PFSK-1 (cell line): Measurements from ENCODE around the gene ERC1.

Experiments
- FOXP2 ChIP-seq: optimal IDR thresholded peaks from 2 replicates; pipeline ENCODE3; 2011; ENCODE audit warnings: borderline replicate concordance, control low read depth, inconsistent platforms; ENCODE audit not compliant: insufficient read depth; ENCODE audit errors: extremely low read length, extremely low read depth
- POLR2AphosphoS5 ChIP-seq: IDR thresholded peaks from 2 replicates; pipeline ENCODE4 v1.6.1; 2012; ENCODE audit warnings: low read depth, mild to moderate bottlenecking, control low read depth, low read length, moderate library complexity
- SIN3A ChIP-seq: IDR thresholded peaks from 2 replicates; pipeline ENCODE4 v1.6.1; 2012; ENCODE audit warnings: mild to moderate bottlenecking, low read length, moderate library complexity, borderline replicate concordance; ENCODE audit not compliant: insufficient read depth
- TAF1 ChIP-seq: IDR thresholded peaks from 2 replicates; pipeline ENCODE4 v1.6.1; 2012; ENCODE audit warnings: low read length, control low read depth, borderline replicate concordance; ENCODE audit not compliant: insufficient read depth
- TF ChIP-seq, protein P1 (sequence below), 2 experiments: IDR thresholded peaks; 2 replicates each; pipeline versions ENCODE4 v1.6.1 to v1.8.0; 2011 to 2012; ENCODE audit warnings: low read depth in 2 of 2, low read length in 2 of 2, control low read depth in 1 of 2, inconsistent platforms in 1 of 2, mild to moderate bottlenecking in 1 of 2, moderate library complexity in 1 of 2; ENCODE audit not compliant: insufficient read depth in 1 of 2

The ERC1 gene

DNA sequence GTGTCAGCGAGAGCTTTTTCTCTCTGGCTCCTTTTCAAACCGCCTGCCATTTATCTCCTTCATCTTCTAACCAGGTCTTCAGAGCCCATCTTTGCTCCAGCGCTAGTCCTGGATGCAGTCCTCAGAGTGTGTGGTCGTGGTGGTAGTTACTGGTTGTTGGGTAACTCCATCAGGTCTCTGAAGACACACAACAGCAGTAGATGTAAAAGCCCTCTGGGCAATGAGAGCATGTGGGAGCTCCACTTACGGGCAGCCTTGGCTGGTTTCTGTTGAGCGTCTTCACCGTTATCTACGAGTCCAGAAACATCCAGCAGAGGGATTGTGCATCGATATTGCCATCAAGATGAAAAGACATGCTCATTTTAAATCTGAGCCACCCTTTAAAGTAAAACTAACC is 542.2 kb downstream of the ERC1 start:
- no peak for TF ChIP-seq FOXP2
- TF ChIP-seq, protein P1, sequence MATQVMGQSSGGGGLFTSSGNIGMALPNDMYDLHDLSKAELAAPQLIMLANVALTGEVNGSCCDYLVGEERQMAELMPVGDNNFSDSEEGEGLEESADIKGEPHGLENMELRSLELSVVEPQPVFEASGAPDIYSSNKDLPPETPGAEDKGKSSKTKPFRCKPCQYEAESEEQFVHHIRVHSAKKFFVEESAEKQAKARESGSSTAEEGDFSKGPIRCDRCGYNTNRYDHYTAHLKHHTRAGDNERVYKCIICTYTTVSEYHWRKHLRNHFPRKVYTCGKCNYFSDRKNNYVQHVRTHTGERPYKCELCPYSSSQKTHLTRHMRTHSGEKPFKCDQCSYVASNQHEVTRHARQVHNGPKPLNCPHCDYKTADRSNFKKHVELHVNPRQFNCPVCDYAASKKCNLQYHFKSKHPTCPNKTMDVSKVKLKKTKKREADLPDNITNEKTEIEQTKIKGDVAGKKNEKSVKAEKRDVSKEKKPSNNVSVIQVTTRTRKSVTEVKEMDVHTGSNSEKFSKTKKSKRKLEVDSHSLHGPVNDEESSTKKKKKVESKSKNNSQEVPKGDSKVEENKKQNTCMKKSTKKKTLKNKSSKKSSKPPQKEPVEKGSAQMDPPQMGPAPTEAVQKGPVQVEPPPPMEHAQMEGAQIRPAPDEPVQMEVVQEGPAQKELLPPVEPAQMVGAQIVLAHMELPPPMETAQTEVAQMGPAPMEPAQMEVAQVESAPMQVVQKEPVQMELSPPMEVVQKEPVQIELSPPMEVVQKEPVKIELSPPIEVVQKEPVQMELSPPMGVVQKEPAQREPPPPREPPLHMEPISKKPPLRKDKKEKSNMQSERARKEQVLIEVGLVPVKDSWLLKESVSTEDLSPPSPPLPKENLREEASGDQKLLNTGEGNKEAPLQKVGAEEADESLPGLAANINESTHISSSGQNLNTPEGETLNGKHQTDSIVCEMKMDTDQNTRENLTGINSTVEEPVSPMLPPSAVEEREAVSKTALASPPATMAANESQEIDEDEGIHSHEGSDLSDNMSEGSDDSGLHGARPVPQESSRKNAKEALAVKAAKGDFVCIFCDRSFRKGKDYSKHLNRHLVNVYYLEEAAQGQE (IDR thresholded peaks at IDR 0.05; ENCODE audit: insufficient read depth in 1 of 2, low read depth in 2 of 2, low read length in 2 of 2) = no peak
- TF ChIP-seq TAF1 = no peak
- no peak for TF ChIP-seq POLR2AphosphoS5
- TF ChIP-seq SIN3A = no peak

DNA sequence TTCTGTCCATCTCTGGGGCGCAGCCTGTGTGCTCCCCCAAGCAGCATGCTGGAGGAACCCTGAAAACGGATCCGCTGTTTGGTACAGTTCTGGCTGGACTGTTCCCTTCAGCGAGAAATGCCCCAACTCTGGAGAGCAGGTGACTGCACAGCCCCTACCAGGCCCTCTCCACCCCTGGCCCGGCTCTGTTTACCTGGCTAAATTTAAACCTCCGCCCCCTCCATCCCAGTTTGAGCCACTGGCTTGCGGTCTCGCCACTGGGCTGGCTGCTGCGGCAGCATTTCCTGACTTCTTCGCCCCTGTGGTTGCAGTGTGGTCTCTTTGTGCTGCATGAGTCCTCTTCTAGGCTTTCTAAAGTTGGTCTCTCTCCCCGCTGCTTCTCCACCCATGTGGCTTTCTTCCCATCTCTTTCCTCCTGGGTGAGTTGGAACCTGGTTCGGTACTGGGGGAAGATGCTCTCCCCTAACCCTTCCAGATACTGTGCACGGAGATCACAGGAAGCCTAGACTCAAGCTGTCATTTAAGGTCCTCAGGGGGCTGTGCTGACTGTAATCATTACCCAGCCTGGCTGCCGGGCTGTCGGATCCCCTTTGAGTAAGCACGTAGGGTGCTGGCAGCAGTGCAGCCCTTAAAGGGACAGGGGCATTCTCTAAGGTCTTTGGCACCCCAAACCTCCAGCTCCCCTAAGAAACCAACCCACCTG is 542.7 kb downstream of the ERC1 start:
- TF ChIP-seq SIN3A (no peak), FOXP2 (no peak), POLR2AphosphoS5 (no peak), TAF1 (no peak)
- TF ChIP-seq, protein P1 (IDR thresholded peaks at IDR 0.05; ENCODE audit: insufficient read depth in 1 of 2, low read depth in 2 of 2, low read length in 2 of 2) = no peak

DNA sequence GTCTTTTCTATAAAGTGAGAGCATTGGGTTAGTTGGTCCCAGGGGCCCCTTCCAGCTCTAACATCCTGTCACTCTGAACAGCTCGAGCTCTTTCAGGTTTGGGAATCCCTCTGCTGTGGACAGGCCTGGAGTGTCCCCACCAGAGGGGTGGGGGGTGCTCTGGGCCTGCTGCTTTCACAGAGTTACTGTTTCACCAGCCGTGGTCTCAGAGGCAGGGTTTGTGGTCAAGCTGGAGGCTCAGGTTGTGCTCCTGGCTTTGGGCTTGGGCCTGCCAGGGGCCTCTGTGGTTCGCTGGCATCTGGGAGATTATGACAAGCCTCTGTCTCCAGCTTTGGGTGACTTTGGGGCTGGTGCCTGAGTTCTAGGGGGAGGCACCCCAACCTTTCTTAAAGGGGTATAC is 543.7 kb downstream of the ERC1 start:
- TF ChIP-seq TAF1 (no peak), SIN3A (no peak), POLR2AphosphoS5 (no peak), FOXP2 (no peak)
- TF ChIP-seq, protein P1 (IDR thresholded peaks at IDR 0.05; ENCODE audit: insufficient read depth in 1 of 2, low read depth in 2 of 2, low read length in 2 of 2) = no peak

- no peak for TF ChIP-seq FOXP2
- TF ChIP-seq POLR2AphosphoS5 = no peak
- TF ChIP-seq, protein P1 (IDR thresholded peaks at IDR 0.05; ENCODE audit: insufficient read depth in 1 of 2, low read depth in 2 of 2, low read length in 2 of 2) = no peak
- TF ChIP-seq TAF1 = no peak
- TF ChIP-seq SIN3A = no peak
Observed at GRCh38 chr12:1536817-1537216, 545.8 kb downstream of the ERC1 start.

DNA sequence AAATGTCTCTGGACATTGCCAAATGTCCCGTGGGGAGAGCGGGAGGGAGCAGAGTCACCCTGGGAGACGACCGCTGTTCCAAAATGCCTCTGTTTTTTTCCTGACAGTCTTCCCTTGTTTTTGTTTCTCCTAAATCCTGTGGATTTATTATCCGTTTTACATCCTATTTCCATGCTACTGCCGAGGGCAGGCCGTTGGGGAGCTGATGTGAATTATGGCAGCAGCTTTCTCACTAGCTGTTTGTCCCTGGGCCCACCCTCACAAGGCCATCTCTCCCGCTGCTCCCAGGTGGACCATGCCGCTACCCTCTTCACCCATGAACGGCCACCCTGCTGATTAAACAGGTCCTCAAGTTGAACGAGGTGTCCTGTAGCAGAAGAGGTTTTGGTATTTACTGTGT is 548.1 kb downstream of the ERC1 start:
- TF ChIP-seq POLR2AphosphoS5 (no peak), TAF1 (no peak), FOXP2 (no peak), SIN3A (no peak)
- TF ChIP-seq, protein P1 (IDR thresholded peaks at IDR 0.05; ENCODE audit: insufficient read depth in 1 of 2, low read depth in 2 of 2, low read length in 2 of 2) = no peak
